Measurements from ENCODE around the gene DNAAF9.

The DNAAF9 gene

GRCh38 chr20:3412600-3413392 lies 5.3 kb upstream of the DNAAF9 start:
- TF ChIP-seq CTCF (IDR thresholded peaks at IDR 0.05; ENCODE audit: low read length, missing control alignments): no peak
- no peak for DNase-seq (ENCODE audit: low read depth)

GRCh38 chr20:3410464-3410863 lies 3.0 kb upstream of the DNAAF9 start:
- DNase-seq (ENCODE audit: low read depth): no peak
- no peak for TF ChIP-seq CTCF (IDR thresholded peaks at IDR 0.05; ENCODE audit: low read length, missing control alignments)
- no peak overlapping the region for H3K4me3 ChIP-seq (replicated peaks; ENCODE audit: low read depth, low read length)

More at GRCh38 chr20:3412600-3413392, 5.3 kb upstream of the DNAAF9 start:
- no peak overlapping the region for H3K4me3 ChIP-seq (replicated peaks; ENCODE audit: low read depth, low read length)

- no peak for DNase-seq (ENCODE audit: low read depth)
- no peak overlapping the region for H3K4me3 ChIP-seq (replicated peaks; ENCODE audit: low read depth, low read length)
- TF ChIP-seq CTCF (IDR thresholded peaks at IDR 0.05; ENCODE audit: low read length, missing control alignments): no peak
Observed at GRCh38 chr20:3409417-3409816, 1.9 kb upstream of the DNAAF9 start.

GRCh38 chr20:3407771-3408637 lies 535 bp upstream of the DNAAF9 start:
- DNase-seq (ENCODE audit: low read depth): peak; percentile 72
- H3K4me3 ChIP-seq (replicated peaks; ENCODE audit: low read depth, low read length): peak overlapping the region; percentile 90
- TF ChIP-seq CTCF (IDR thresholded peaks at IDR 0.05; ENCODE audit: low read length, missing control alignments): no peak

GRCh38 chr20:3406481-3407039 lies 909 bp downstream of the DNAAF9 start:
- H3K4me3 ChIP-seq (replicated peaks; ENCODE audit: low read depth, low read length): peak overlapping the region; percentile 90
- no peak for TF ChIP-seq CTCF (IDR thresholded peaks at IDR 0.05; ENCODE audit: low read length, missing control alignments)
- DNase-seq (ENCODE audit: low read depth): no peak

GRCh38 chr20:3405696-3406358 lies 1.6 kb downstream of the DNAAF9 start:
- H3K4me3 ChIP-seq (replicated peaks; ENCODE audit: low read depth, low read length): peak overlapping the region; percentile 90
- TF ChIP-seq CTCF (IDR thresholded peaks at IDR 0.05; ENCODE audit: low read length, missing control alignments): no peak

More at GRCh38 chr20:3405696-3406358, 1.6 kb downstream of the DNAAF9 start:
- no peak for DNase-seq (ENCODE audit: low read depth)
